SK-N-SH (cell line): Measurements from ENCODE around the gene EWSR1. TPM values are rescaled to one million over a fixed set of nuclear protein-coding genes. Genes with fewer than 3 reads are reported as not detected.

Source experiments
- CTCF ChIA-PET: fragments of 300-600, 350-600 bp; formaldehyde crosslinking; extraction: SDS; loops from one replicate; lab custom pipeline; 2021; lab: Yijun Ruan, JAX
- POLR2A ChIA-PET: fragments of 350-600 bp; sonication (Branson Sonifier 250); formaldehyde crosslinking; extraction: SDS; loops from one replicate; lab custom pipeline; 2020; ENCODE audit warnings: antibody characterized with exemption, inconsistent platforms; lab: Yijun Ruan, JAX
- DNase-seq: peaks from one replicate; pipeline ENCODE4 v3.0.0; 2012
- H2AFZ ChIP-seq: fragments of 200-600 bp; sonication (generic); 2 replicates; pipeline ENCODE4 v1.8.1; 2016; ENCODE audit warnings: antibody characterized with exemption, mild to moderate bottlenecking, low read depth
- H3F3A ChIP-seq: fragments of 200-600 bp; sonication (generic); replicated peaks from 2 replicates; pipeline ENCODE3; 2016; ENCODE audit warnings: antibody characterized with exemption, mild to moderate bottlenecking; ENCODE audit not compliant: insufficient read depth
- H3K27ac ChIP-seq, 2 experiments: fragments of 200-500 bp in 1 of 2; fragments of 200-600 bp in 1 of 2; sonication (Bioruptor generic) in 1 of 2; sonication (generic), shearing (Covaris generic) in 1 of 2; 2 replicates each; pipeline versions ENCODE4 v1.5.1 to v1.6.1; 2014 to 2016; ENCODE audit warnings: low read depth in 2 of 2, inconsistent platforms in 1 of 2, low read length in 1 of 2, mild to moderate bottlenecking in 1 of 2, mixed read lengths in 1 of 2
- H3K27me3 ChIP-seq: fragments of 200-600 bp; sonication (generic), shearing (Covaris generic); 2 replicates; pipeline ENCODE4 v1.6.1; 2016; ENCODE audit warnings: mixed run types; ENCODE audit not compliant: insufficient read depth
- H3K36me3 ChIP-seq, 2 experiments: fragments of 200-500 bp in 1 of 2; fragments of 200-600 bp in 1 of 2; sonication (Bioruptor generic) in 1 of 2; sonication (generic) in 1 of 2; replicated peaks in 1 of 2; 2 replicates each; pipeline versions ENCODE3 to v1.5.1; 2014 to 2016; ENCODE audit warnings: low read length in 1 of 2, mild to moderate bottlenecking in 1 of 2; ENCODE audit not compliant: insufficient read depth in 2 of 2, control insufficient read depth in 1 of 2
- H3K4me1 ChIP-seq, 2 experiments: fragments of 200-500 bp in 1 of 2; fragments of 200-600 bp in 1 of 2; sonication (Bioruptor generic) in 1 of 2; sonication (generic), shearing (Covaris generic) in 1 of 2; 2 replicates each; pipeline versions ENCODE4 v1.5.1 to v1.6.1; 2014 to 2016; ENCODE audit warnings: low read depth in 1 of 2, low read length in 1 of 2, mixed run types in 1 of 2; ENCODE audit not compliant: insufficient read depth in 2 of 2, control insufficient read depth in 1 of 2
- H3K4me2 ChIP-seq: fragments of 200-600 bp; sonication (generic), shearing (Covaris generic); 2 replicates; pipeline ENCODE4 v1.6.1; 2017; ENCODE audit warnings: mixed run types
- H3K4me3 ChIP-seq, 2 experiments: fragments of 200-500 bp in 1 of 2; fragments of 200-600 bp in 1 of 2; sonication (Bioruptor generic) in 1 of 2; sonication (generic), shearing (Covaris generic) in 1 of 2; 2 replicates each; pipeline versions ENCODE4 v1.5.1 to v1.8.1; 2014 to 2016; ENCODE audit warnings: low read depth in 2 of 2, inconsistent platforms in 1 of 2, low read length in 1 of 2, mild to moderate bottlenecking in 1 of 2, mixed read lengths in 1 of 2, moderate library complexity in 1 of 2
- H3K79me2 ChIP-seq: fragments of 200-600 bp; sonication (generic); 2 replicates; pipeline ENCODE4 v1.8.1; 2017; ENCODE audit warnings: mild to moderate bottlenecking; ENCODE audit not compliant: insufficient read depth
- H3K9ac ChIP-seq: fragments of 200-600 bp; sonication (generic); 2 replicates; pipeline ENCODE4 v1.6.1; 2017; ENCODE audit warnings: mixed run types
- H3K9me2 ChIP-seq: fragments of 200-600 bp; sonication (generic); 2 replicates; pipeline ENCODE4 v1.6.1; 2017; ENCODE audit warnings: mixed run types
- H3K9me3 ChIP-seq: fragments of 200-600 bp; sonication (generic); 2 replicates; pipeline ENCODE4 v1.6.1; 2017; ENCODE audit warnings: mixed run types, mild to moderate bottlenecking, moderate library complexity
- H4K20me1 ChIP-seq: fragments of 200-600 bp; sonication (generic); 2 replicates; pipeline ENCODE4 v1.6.1; 2017; ENCODE audit warnings: mild to moderate bottlenecking, mixed run types; ENCODE audit not compliant: insufficient read depth
- FOXJ3 ChIP-seq: sonication (generic); formaldehyde crosslinking; IDR thresholded peaks from 2 replicates; pipeline ENCODE4 v1.5.1; 2020; ENCODE audit warnings: mild to moderate bottlenecking, missing genetic modification reagents
- NFIC ChIP-seq: IDR thresholded peaks from 2 replicates; pipeline ENCODE4 v1.4.0; 2012; ENCODE audit warnings: borderline replicate concordance
- NRF1 ChIP-seq: IDR thresholded peaks from 2 replicates; pipeline ENCODE4 v1.6.1; 2012; ENCODE audit warnings: low read depth, mild to moderate bottlenecking, low read length
- REST ChIP-seq: IDR thresholded peaks from 2 replicates; pipeline ENCODE4 v1.6.1; 2012; ENCODE audit warnings: mild to moderate bottlenecking, low read depth, low read length, moderate library complexity
- WGBS: methylation state at CpG from one replicate; pipeline ENCODE4 v1.1.6; 2017; ENCODE audit warnings: low lambda C conversion rate; 5-methylcytosine and 5-hydroxymethylcytosine counted together
- polyA plus RNA-seq, 3 experiments: library from polyadenylated mRNA; depleted of rRNA; stranded (reverse); fragments of >200 nt; gene quantifications; 2 replicates each; pipeline ENCODE4 v1.2.3, GENCODE V29; 2012
- TF ChIP-seq, protein P1 (sequence below): fragments of 200-600 bp; sonication (generic); IDR thresholded peaks from 2 replicates; pipeline ENCODE4 v1.6.1; 2017; ENCODE audit warnings: antibody characterized with exemption, mild to moderate bottlenecking, moderate library complexity

EWSR1 gene
- polyA plus RNA-seq, 1 of the 3 experiments (the other 2 are of a cell fraction): 173 TPM

- WGBS: 90% methylated on average over 2 of the region's 8 CpGs
These were observed 10.3 kb upstream of the EWSR1 start for GRCh38 chr22:29257751-29258181.

More at GRCh38 chr22:29257751-29258181, 10.3 kb upstream of the EWSR1 start:
- Histone ChIP-seq H3K9ac (no peak overlapping the region), H3K79me2 (no peaks in the 10 kb centered on the region), H3F3A (no peaks in the 10 kb centered on the region), H3K9me3 (no peaks in the 10 kb centered on the region), H4K20me1 (no peaks in the 10 kb centered on the region), H3K4me1 (no peaks in the 10 kb centered on the region), H3K4me2 (no peak overlapping the region), H3K36me3 (peaks cover 0 to 6% of the 10 kb centered on the region in 2 experiments), H3K27me3 (no peaks in the 10 kb centered on the region), H3K27ac (no peak overlapping the region), H3K9me2 (no peaks in the 10 kb centered on the region), H3K4me3 (no peak overlapping the region), H2AFZ (no peak overlapping the region)
- ChIA-PET POLR2A (no interaction called here), CTCF (interaction anchor here (6.9 kb wide), 1 partner anchor 11 kb away, joined by 57 read pairs; no protein-coding TSS in a partner anchor)
- peak; percentile 24 for DNase-seq
- TF ChIP-seq NFIC (no peak), REST (no peak), NRF1 (no peak), FOXJ3 (CRISPR knock-in tag) (no peak)
- TF ChIP-seq, protein P1, sequence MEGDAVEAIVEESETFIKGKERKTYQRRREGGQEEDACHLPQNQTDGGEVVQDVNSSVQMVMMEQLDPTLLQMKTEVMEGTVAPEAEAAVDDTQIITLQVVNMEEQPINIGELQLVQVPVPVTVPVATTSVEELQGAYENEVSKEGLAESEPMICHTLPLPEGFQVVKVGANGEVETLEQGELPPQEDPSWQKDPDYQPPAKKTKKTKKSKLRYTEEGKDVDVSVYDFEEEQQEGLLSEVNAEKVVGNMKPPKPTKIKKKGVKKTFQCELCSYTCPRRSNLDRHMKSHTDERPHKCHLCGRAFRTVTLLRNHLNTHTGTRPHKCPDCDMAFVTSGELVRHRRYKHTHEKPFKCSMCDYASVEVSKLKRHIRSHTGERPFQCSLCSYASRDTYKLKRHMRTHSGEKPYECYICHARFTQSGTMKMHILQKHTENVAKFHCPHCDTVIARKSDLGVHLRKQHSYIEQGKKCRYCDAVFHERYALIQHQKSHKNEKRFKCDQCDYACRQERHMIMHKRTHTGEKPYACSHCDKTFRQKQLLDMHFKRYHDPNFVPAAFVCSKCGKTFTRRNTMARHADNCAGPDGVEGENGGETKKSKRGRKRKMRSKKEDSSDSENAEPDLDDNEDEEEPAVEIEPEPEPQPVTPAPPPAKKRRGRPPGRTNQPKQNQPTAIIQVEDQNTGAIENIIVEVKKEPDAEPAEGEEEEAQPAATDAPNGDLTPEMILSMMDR: no peak
